Measurements from ENCODE around the gene RAB1B. TPM values are rescaled to one million over a fixed set of nuclear protein-coding genes. Genes with fewer than 3 reads are reported as not detected.
"Not testable (repeated sequence)": the region's sequence is repeated elsewhere in the genome, so short reads cannot be mapped to it uniquely, and the experiment has no call there.

RAB1B gene
- polyA plus RNA-seq, 1 donor, result 108 TPM

DNA sequence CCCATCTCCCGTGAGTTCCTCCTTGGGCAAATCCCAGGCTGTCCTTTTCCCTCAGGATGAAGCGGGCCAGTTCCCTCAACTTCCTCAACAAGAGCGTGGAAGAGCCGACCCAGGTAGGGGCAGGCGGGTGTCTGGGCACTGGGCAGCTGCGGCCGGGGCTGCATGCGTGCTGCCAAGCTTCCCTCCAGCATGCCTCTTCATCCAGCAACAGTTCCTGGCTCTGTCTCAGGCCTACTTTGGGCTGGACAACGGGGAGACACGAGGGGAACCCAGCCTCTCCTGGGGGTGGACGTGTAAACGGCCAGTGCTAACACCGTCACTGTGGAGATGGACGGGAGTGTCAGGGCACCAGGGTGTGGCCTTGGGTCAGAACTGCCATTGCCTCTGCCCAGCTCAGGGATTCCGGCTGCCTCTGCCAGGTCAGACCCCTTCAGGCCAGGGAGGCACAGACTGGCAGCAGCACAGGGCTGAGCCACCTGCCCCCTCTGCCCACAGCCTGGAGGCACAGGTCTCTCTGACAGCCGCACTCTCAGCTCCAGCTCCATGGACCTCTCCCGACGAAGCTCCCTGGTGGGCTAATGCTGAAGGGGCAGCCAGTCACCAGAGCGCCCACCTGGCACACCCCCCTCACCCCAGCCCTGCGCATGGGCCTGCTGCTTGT lies 1.9 kb upstream of the RAB1B start:
- DNase-seq, result no peak

DNA sequence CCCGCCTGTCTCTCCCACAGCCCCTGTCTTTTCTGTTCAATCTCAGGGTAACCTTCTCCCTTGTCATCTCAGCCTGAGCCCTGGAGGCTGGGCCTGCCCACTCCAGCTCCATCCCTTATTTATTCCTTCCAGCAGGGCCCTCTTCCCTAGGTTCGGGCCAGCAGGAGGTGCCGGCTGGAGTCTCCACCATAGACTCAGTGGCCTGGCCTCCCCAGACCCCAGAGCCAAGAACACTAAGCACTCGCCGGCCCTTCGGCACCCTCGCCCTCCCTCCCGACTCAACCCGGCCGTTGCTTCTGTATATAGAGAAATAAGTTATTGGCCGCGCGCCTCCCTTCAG lies 1.4 kb upstream of the RAB1B start:
- no peak for DNase-seq

GRCh38 chr11:66267379-66268243 lies 828 bp upstream of the RAB1B start:
- peak; percentile 90 for DNase-seq

DNA sequence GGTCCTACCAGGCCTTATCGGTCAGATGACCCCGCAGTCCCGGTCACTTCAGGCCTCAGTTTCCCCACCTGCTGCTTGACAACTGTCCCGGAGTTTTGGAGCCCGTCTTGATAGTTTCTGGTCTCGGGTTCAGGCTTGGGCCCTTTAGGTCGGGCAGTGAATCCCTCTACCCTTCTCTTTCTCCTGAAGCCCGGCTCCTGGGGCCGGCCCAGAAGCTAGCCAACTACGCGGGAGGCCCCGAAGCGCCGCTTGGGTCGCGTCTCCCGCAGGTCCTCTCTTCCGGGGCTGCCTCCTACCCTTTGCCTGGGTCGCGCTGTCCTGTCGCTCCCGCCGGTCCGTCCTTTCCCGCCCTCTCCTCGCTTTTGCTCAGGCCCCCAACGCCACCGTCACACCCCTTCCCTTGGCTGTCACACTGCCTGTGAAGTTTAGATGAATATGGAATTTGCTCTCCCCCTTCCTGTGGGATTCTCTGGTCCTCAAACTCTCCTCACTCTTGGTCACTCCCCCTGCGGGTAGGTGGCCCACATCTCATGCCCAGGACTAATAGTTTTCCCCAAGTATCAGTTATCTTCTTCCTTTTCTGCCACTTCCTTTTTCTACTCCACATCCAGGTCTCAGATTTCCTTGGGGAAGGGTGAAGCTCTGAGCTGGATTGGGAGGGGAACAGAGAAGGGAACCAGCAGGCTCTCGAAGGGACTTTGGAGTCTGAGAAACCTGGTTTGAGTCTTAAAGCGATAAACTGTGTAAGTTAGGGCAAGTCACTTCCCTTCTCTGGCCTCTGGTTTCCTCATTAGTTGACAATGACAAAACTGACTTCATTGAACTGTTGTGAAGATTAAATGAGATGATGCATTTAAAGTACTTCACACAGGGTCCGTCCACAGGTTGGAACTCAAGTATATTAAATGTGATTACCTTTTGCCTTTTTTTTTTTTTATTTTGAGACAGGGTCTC lies 790 bp downstream of the RAB1B start:
- DNase-seq, result no peak

- DNase-seq, result no peak
Observed at GRCh38 chr11:66271816-66272215, 3.4 kb downstream of the RAB1B start.

GRCh38 chr11:66272596-66272995 lies 4.2 kb downstream of the RAB1B start:
- DNase-seq, result no peak

GRCh38 chr11:66274219-66274618 lies 5.8 kb downstream of the RAB1B start:
- no peak for DNase-seq

DNA sequence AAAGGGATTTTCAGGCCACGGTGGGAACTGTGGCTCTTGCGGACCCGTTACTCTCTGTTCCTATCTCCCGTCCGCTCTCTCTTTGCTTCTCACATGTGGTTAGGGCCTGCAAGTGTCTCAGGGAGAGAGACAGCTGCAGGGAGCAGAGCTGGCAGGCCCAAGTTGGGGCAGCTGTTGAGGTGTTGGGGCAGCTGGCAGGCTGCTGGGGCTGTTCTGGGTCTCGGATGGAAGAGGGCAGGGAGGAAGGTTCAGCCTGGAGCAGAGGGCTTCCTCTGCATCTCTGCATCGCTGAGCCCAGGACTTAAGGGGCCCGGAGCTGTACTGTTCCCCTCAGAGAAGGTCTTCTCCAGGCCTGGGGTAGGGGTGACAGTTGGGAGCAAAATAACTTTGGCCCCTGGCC lies 7.0 kb downstream of the RAB1B start:
- DNase-seq, result no peak

- DNase-seq, result no peak
Observed at GRCh38 chr11:66275984-66276612, 7.7 kb downstream of the RAB1B start.

- DNase-seq, result not testable (repeated sequence)
Observed at GRCh38 chr11:66276619-66277018, 8.2 kb downstream of the RAB1B start.

DNA sequence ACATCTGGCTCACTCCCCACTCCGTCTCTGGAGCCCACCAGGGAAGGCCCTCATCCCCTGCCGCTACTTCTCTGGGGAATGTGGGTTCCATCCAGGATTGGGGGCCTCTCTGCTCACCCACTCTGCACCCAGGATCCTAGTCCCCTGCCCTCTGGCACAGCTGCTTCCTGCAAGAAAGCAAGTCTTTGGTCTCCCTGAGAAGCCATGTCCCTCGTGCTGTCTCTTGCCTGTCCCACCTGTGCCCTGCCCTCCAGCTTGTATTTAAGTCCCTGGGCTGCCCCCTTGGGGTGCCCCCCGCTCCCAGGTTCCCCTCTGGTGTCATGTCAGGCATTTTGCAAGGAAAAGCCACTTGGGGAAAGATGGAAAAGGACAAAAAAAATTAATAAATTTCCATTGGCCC lies 8.6 kb downstream of the RAB1B start:
- not testable (repeated sequence) for DNase-seq

GRCh38 chr11:66277471-66278362 lies 9.3 kb downstream of the RAB1B start, which contains the start of gene CNIH2:
TSS of gene CNIH2 (plus strand) at chr11:66278175. CDS start at chr11:66278457, 282 bp downstream.
- no peak for DNase-seq

DNA sequence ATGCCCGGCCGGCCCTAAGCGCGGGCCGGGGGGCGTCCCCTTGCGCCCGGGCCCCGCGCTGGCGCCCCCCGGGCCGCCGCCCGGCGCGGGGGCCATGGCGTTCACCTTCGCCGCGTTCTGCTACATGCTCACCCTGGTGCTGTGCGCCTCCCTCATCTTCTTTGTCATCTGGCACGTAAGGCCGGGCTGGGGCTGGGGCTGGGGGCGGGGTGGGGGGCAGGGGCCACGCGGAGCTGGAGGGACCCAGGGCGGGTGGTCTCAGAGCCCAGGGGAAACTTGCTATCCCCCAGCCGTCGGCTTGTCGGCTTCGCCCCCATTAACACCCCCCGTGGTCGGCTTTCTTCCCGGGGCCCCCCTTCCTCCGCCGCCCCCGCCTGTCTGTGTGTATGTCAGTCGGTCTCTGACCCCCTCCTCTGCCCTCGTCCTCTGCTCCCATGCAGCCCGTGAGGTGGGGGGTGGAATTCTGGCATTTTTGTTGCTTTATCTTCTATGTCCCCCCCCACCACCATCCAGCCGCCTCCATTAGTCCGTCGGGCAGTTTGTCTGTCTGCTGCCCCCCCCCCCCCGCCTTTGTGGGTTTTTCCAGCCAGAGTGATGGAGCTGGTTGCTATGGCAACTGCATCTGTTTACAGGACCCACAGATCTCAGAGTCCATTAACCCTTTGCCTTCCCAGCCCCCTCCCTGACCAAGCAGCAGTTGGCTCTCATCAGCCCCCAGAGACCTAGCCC lies 10.1 kb downstream of the RAB1B start:
- no peak for DNase-seq

DNA sequence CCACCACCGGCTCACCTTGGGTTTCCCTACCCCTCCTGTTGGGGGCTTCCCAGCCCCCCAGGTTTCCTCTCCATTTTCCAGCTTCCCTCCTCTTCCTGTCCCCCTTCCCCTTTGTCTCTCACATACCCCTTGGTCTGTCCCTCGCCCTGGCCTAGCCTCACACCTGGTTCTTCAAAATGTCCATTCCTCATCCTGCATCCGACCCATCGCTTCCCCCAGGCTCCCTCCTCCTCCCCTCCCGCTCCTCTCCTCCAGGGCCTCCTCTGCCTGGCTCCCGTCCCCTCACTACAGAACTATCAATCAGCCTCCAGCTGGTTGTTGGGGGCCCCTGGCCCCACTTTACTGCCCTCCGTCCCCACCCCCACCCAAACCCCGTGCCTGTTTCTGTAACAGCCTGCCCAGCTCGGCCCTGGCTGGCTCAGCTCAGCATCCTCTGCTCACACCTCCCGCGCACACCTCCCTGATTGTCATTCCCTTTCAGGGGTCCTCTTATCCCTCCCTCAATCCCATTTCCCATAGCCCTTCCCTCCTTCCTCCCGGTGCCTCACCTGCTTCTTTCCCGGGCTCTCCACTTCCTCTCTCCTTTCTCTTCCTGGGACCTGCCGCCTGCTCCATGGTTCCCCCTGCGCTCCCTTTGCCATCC lies 10.8 kb downstream of the RAB1B start:
- DNase-seq, result no peak

- no peak for DNase-seq
Observed at GRCh38 chr11:66280428-66280827, 12.0 kb downstream of the RAB1B start.

DNA sequence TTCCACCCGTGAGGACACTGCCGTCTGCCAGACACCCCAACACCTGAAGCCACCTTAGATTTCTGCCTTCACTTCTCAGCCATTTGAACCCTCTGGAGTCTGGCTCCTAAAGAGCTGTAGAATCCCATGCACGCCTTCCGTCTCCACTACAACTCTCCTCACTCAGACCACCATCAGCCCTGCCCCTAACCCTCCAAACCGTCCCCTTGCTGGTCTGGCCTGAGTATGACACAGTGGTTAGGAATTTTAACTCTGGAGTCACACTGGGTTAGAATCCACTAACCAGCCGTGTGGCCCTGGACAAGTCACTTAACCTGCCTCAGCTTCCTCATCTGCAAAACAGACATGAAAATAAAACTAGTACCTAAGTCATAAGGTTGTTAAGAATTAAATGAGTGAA lies 12.6 kb downstream of the RAB1B start:
- no peak for DNase-seq

GRCh38 chr11:66281776-66282467 lies 13.5 kb downstream of the RAB1B start:
- no peak for DNase-seq

DNA sequence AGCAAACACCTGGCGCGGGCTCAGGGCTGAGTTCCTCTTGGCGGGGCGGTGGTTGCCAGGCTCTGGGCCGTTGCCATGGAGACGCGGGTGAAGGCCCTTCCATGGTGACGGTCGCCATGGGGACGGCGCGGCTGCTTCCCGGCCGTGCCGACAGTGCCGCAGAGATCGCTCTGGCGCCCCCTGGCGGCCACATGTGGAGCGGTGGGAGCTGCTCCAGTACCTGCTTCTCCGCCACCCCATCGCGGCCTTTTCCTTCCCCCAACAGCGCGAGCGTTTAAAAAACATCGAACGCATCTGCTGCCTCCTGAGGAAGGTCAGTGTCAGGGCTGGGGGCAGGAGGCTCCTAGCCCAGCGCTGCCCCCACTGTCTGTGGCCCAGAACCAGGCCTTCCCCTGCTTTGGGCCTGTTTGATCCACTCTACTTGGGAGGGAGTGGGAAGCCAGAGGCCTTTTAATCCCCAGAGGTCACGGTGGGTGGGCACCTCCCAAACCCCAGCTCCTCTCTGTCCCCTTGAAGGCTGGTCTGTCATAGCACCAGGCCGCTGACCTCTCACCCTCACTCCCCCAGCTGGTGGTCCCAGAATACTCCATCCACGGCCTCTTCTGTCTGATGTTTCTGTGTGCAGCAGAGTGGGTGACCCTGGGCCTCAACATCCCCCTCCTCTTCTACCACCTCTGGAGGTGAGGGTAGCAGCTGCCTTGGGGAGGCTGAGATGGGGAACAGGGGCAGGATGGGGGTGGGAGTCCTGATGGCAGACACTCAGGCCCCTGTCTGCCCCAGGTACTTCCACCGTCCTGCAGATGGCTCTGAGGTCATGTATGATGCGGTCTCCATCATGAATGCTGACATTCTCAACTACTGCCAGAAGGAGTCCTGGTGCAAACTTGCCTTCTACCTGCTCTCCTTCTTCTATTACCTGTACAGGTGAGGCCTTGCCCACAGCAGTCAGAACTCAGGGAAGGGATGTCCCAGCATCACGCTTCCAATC lies 14.3 kb downstream of the RAB1B start:
- DNase-seq, result peak; percentile 95

Data from left kidney (tissue), 2 donors.